Stomach (tissue), 9 donors: ENCODE measurements around the gene CTDP1. TPM values are rescaled to one million over a fixed set of nuclear protein-coding genes. Genes with fewer than 3 reads are reported as not detected.

Experiments used
- DNase-seq, 2 donors: peaks; one replicate each; pipeline versions ENCODE4 v3.0.0 to v3.0.0-alpha.2; 2013 to 2019
- H3K27ac ChIP-seq, 5 donors: fragments of 200-600 bp in 4 of 5; sonication (generic) in 4 of 5; one replicate each; pipeline ENCODE4 v1.5.1; 2013 to 2019; ENCODE audit warnings: mild to moderate bottlenecking in 1 of 5, moderate library complexity in 1 of 5
- H3K27me3 ChIP-seq, 3 donors: fragments of 200-600 bp; sonication (generic); one replicate each; pipeline ENCODE4 v1.5.1; 2017 to 2019; ENCODE audit warnings: mixed run types in 1 of 3
- H3K36me3 ChIP-seq, 4 donors: fragments of 200-600 bp; sonication (generic); 1 replicate in 3 of 4; 2 replicates in 1 of 4; pipeline ENCODE4 v1.5.1; 2016 to 2019
- H3K4me1 ChIP-seq, 4 donors: fragments of 200-600 bp; sonication (generic); one replicate each; pipeline ENCODE4 v1.5.1; 2016 to 2019
- H3K4me3 ChIP-seq, 4 donors: fragments of 200-600 bp; sonication (generic) in 3 of 4; one replicate each; pipeline ENCODE4 v1.5.1; 2016 to 2019; ENCODE audit warnings: mild to moderate bottlenecking in 1 of 4
- H3K9me3 ChIP-seq, 4 donors: fragments of 200-600 bp; sonication (generic); one replicate each; pipeline ENCODE4 v1.5.1; 2016 to 2019
- EP300 ChIP-seq: sonication (generic); formaldehyde crosslinking; IDR thresholded peaks from one replicate; pipeline ENCODE4 v1.6.1; 2017; ENCODE audit warnings: antibody characterized with exemption
- POLR2A ChIP-seq, 4 donors: fragments of 450-650 bp; IDR thresholded peaks; one replicate each; pipeline ENCODE4 v1.6.1; 2016; ENCODE audit warnings: antibody characterized with exemption in 4 of 4, control low read depth in 2 of 4, mild to moderate bottlenecking in 1 of 4, moderate library complexity in 1 of 4
- POLR2AphosphoS5 ChIP-seq, 3 donors: sonication (generic); formaldehyde crosslinking; IDR thresholded peaks; one replicate each; pipeline ENCODE4 v1.6.1; 2016; ENCODE audit warnings: antibody characterized with exemption in 3 of 3
- WGBS, 5 donors: extraction: QIAGEN DNeasy Blood & Tissue Kit in 3 of 5; methylation state at CpG; one replicate each; pipeline versions ENCODE4 v1.1.5 to v1.1.7; 2013 to 2018; 5-methylcytosine and 5-hydroxymethylcytosine counted together
- intact Hi-C: fragments of 100-400 bp; cut with DNase I; formaldehyde crosslinking; loops from one replicate; pipeline ENCODE4 v1.15.1; 2023; ENCODE audit warnings: low total_unique reads
- polyA plus RNA-seq, 3 donors: library from polyadenylated mRNA; stranded (reverse); fragments of 200-250 nt; gene quantifications; one replicate each; pipeline ENCODE4 v1.2.3, GENCODE V29; 2013
- total RNA-seq, 5 donors: library from RNA; depleted of rRNA; stranded (reverse); fragments of >200 nt; gene quantifications; one replicate each; pipeline versions ENCODE4 v1.1.0 to v1.2.3, GENCODE V29; 2014 to 2016
- TF ChIP-seq, protein P1 (sequence below), 7 experiments: fragments of 450-650 bp in 4 of 7; fragments of 200-600 bp in 3 of 7; sonication (generic) in 3 of 7; IDR thresholded peaks; one replicate each; pipeline ENCODE4 v1.5.1; 2016 to 2019; ENCODE audit warnings: antibody characterized with exemption in 7 of 7, control low read depth in 2 of 7, mild to moderate bottlenecking in 1 of 7
- donor health status: healthy with polysubstance abuse.
- donor health status: Bipolar disorder and iron deficiency.
- donor health status: healthy.

CTDP1 gene
- total and polyA plus RNA-seq, 8 donors = 7.6 to 50.7 (median 16.8) TPM

DNA sequence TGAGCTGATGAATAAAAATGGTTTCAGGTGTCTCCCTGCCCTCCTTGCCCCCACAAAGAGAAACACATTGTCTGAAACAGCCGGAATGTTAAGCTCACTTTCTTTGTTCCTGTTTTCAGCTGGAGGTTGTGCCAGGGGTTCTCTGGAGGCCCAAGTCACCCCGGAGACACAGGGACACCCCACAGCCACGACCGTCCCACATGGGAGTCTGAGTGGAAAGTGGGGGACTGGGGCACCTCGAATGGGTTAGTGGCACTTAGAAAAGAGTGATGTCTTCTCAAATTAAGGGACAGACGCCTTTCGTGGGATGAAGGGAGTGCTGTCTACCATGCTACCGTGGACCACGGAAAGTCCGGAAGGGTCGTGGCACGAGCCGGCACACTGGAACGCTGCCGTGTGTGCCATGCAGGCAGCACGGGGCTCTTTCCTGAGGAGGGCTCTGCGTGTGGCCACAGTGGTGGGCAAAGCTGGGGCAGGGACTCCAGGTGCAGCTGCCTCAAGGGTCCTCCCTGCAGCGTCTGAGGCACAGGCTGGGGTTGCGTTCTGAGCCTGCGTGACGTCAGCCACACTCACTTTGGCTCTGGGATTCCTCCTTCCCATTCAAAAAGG lies 39.4 kb upstream of the CTDP1 start:
- Histone ChIP-seq H3K9me3 (no peaks in the 10 kb centered on the region), H3K27me3 (peaks cover 12 to 58% (median 21%) of the 10 kb centered on the region in 3 donors), H3K4me3 (no peak overlapping the region), H3K27ac (no peak overlapping the region), H3K4me1 (peaks cover 0 to 17% (median 10%) of the 10 kb centered on the region in 4 donors), H3K36me3 (no peaks in the 10 kb centered on the region)
- 80 to 88% (median 85%) methylated on average over 16 to 21 of the region's 21 CpGs for WGBS, 5 donors
- DNase-seq = no peak
- intact Hi-C loops = loop anchor here (5.0 kb wide), 1 partner anchor 258 kb away; no protein-coding TSS in a partner anchor
- TF ChIP-seq EP300 = no peak
- TF ChIP-seq, protein P1, sequence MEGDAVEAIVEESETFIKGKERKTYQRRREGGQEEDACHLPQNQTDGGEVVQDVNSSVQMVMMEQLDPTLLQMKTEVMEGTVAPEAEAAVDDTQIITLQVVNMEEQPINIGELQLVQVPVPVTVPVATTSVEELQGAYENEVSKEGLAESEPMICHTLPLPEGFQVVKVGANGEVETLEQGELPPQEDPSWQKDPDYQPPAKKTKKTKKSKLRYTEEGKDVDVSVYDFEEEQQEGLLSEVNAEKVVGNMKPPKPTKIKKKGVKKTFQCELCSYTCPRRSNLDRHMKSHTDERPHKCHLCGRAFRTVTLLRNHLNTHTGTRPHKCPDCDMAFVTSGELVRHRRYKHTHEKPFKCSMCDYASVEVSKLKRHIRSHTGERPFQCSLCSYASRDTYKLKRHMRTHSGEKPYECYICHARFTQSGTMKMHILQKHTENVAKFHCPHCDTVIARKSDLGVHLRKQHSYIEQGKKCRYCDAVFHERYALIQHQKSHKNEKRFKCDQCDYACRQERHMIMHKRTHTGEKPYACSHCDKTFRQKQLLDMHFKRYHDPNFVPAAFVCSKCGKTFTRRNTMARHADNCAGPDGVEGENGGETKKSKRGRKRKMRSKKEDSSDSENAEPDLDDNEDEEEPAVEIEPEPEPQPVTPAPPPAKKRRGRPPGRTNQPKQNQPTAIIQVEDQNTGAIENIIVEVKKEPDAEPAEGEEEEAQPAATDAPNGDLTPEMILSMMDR (IDR thresholded peaks at IDR 0.05) = no peak
- TF ChIP-seq POLR2A (IDR thresholded peaks at IDR 0.05) = no peak
- no peak for TF ChIP-seq POLR2AphosphoS5 (IDR thresholded peaks at IDR 0.05)

DNA sequence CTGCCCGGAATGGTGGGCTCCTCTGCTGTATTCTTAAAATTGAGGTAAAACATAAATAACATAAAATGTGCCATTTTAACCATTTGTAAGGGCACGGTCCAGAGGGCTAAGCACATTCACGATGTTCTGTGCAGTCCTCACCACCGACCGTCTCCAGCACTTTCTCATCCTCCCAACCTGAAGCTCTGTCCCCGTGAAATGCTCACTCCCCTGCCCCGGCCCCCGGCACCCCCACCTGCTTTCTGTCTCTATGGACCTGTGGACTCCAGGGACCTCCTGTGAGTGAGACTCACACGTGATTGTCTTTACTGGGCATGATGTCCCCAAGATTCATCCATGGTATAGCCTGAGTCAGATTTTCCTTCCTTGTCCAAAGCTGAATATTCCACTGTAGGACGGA lies 38.7 kb upstream of the CTDP1 start:
- Histone ChIP-seq H3K9me3 (no peaks in the 10 kb centered on the region), H3K4me1 (peaks cover 0 to 17% (median 10%) of the 10 kb centered on the region in 4 donors), H3K27ac (no peak overlapping the region), H3K4me3 (no peak overlapping the region), H3K27me3 (peaks cover 12 to 61% (median 21%) of the 10 kb centered on the region in 3 donors), H3K36me3 (no peaks in the 10 kb centered on the region)
- TF ChIP-seq, protein P1 (IDR thresholded peaks at IDR 0.05) = no peak
- TF ChIP-seq EP300 (no peak), POLR2A (IDR thresholded peaks at IDR 0.05) (no peak), POLR2AphosphoS5 (IDR thresholded peaks at IDR 0.05) (no peak)
- DNase-seq = no peak
- WGBS, 5 donors = 74 to 84% (median 81%) methylated on average over 10 of the region's 10 CpGs
- intact Hi-C loops = loop anchor here (5.0 kb wide), 1 partner anchor 259 kb away; no protein-coding TSS in a partner anchor

DNA sequence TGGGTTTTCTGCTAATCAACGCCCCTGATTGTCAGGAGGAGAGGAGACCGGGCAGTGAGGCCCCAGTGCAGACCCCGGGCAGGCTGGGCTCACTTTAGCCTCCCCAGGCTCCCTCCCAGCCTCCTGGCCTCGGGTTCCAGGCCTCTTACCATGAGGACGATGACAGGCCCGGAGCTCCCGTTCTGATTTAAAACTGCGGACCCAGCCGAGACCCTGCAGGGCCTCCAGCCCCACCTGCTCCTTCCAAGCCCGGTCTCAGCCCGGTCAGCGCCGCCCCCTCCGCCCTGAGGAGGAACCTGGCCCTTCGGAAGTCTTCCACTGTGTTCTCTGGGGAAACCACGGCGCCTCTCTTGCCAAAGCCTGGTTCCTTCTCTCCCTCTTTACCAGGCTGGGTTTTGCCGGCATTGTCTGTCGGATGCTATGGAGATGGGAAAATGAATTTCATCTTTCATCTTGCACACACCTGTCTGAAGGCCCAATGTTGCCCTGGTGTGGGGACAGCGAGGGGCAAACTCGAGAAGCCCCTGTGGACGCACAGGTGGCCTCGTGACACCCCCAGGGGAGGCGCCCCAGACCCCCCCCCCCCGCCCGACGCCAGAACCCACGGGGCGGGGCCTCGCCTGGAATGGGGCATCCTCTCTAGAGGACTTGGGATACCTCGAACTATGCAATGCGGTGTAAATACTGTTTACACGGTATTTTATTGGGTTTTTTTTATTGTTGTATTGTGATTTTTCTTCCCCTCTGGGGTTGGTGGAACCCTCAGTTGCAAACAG lies 37.7 kb upstream of the CTDP1 start:
- H3K27ac ChIP-seq = no peak overlapping the region
- TF ChIP-seq EP300 (no peak), POLR2A (IDR thresholded peaks at IDR 0.05) (no peak), POLR2AphosphoS5 (IDR thresholded peaks at IDR 0.05) (no peak)
- TF ChIP-seq, protein P1 (IDR thresholded peaks at IDR 0.05) = no peak
- no peak overlapping the region for H3K4me3 ChIP-seq
- no peak for DNase-seq
- intact Hi-C loops = loop anchor here (5.0 kb wide), 1 partner anchor 260 kb away; no protein-coding TSS in a partner anchor
- H3K36me3 ChIP-seq = no peaks in the 10 kb centered on the region
- 78 to 87% (median 84%) methylated on average over 31 to 33 of the region's 33 CpGs for WGBS, 5 donors
- peaks cover 12 to 60% (median 21%) of the 10 kb centered on the region in 3 donors for H3K27me3 ChIP-seq
- no peaks in the 10 kb centered on the region for H3K9me3 ChIP-seq
- peaks cover 0 to 17% (median 10%) of the 10 kb centered on the region in 4 donors for H3K4me1 ChIP-seq

DNA sequence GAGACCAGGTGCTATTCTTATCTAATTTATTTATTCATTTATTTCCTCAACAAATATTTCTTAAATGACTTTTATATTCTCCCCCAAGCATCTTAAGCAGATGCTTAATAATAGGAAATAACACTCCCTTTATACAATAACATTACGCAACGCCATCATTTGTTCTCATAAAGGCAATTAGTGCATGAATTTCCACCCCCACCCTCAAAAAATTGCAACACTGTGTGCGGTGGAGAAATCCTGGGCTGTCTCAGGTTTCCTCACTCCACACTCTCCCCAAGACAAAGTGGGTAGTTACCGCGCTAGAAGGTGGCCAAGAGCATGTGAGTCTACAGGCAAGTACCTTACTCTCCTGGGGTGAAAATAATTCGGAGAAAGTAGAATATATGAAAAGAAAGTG lies 37.0 kb upstream of the CTDP1 start:
- H3K4me3 ChIP-seq = no peak overlapping the region
- H3K9me3 ChIP-seq = no peaks in the 10 kb centered on the region
- H3K4me1 ChIP-seq = peaks cover 0 to 17% (median 10%) of the 10 kb centered on the region in 4 donors
- TF ChIP-seq, protein P1 (IDR thresholded peaks at IDR 0.05) = no peak
- H3K36me3 ChIP-seq = no peaks in the 10 kb centered on the region
- 74 to 87% (median 82%) methylated on average over 6 of the region's 6 CpGs for WGBS, 5 donors
- intact Hi-C loops = loop anchor here (5.0 kb wide), 1 partner anchor 260 kb away; no protein-coding TSS in a partner anchor
- H3K27me3 ChIP-seq = peaks cover 7 to 53% (median 15%) of the 10 kb centered on the region in 3 donors
- no peak for DNase-seq
- no peak overlapping the region for H3K27ac ChIP-seq
